HepG2 (cell line): Measurements from ENCODE around the gene WWC2. TPM values are rescaled to one million over a fixed set of nuclear protein-coding genes. Genes with fewer than 3 reads are reported as not detected.

Experiments
- BHLHE40 ChIP-seq: IDR thresholded peaks from 2 replicates; pipeline ENCODE4 v1.6.1; 2011; ENCODE audit warnings: low read length, improper control_type of control experiment
- GATA4 ChIP-seq: sonication (generic); IDR thresholded peaks from 2 replicates; pipeline ENCODE4 v1.6.1; 2016; ENCODE audit warnings: antibody characterized with exemption, low read depth, borderline replicate concordance
- GATAD2A ChIP-seq: IDR thresholded peaks from 2 replicates; pipeline ENCODE4 v1.6.1; 2016
- HHEX ChIP-seq: IDR thresholded peaks from 2 replicates; pipeline ENCODE4 v1.6.1; 2016; ENCODE audit warnings: control low read depth
- SOX5 ChIP-seq: IDR thresholded peaks from 2 replicates; pipeline ENCODE4 v1.6.1; 2016; ENCODE audit warnings: borderline replicate concordance
- SSRP1 ChIP-seq: IDR thresholded peaks from 2 replicates; pipeline ENCODE4 v1.6.1; 2016; ENCODE audit warnings: control low read depth
- ZBTB25 ChIP-seq: IDR thresholded peaks from 2 replicates; pipeline ENCODE4 v1.6.1; 2018; ENCODE audit warnings: missing genetic modification reagents
- ZNF501 ChIP-seq: sonication (generic); formaldehyde crosslinking; IDR thresholded peaks from 2 replicates; pipeline ENCODE4 v1.5.1; 2020; ENCODE audit warnings: mild to moderate bottlenecking, moderate library complexity, missing genetic modification reagents
- ZNF839 ChIP-seq: sonication (generic); formaldehyde crosslinking; IDR thresholded peaks from 2 replicates; pipeline ENCODE4 v1.4.0; 2020; ENCODE audit warnings: missing genetic modification reagents, mild to moderate bottlenecking, borderline replicate concordance
- ZSCAN12 ChIP-seq: sonication (generic); formaldehyde crosslinking; IDR thresholded peaks from 2 replicates; pipeline ENCODE4 v1.9.0; 2021; ENCODE audit warnings: mild to moderate bottlenecking, missing genetic modification reagents
- polyA plus RNA-seq, 8 experiments: library from polyadenylated mRNA; depleted of rRNA in 3 of 8; stranded (reverse) in 7 of 8; unstranded in 1 of 8; fragments of >200 nt; fragmentation: Illumina TruSeq in 4 of 8; extraction: Trizol in 4 of 8; gene quantifications; 2 replicates each; pipeline versions ENCODE4 v1.2.1 to v1.2.3, GENCODE V29; 2011 to 2016; ENCODE audit warnings: low read depth in 4 of 8, missing spikeins in 1 of 8, mixed read lengths in 1 of 8; ENCODE audit not compliant: insufficient read depth in 1 of 8
- total RNA-seq, 5 experiments: library from RNA; depleted of rRNA; stranded (reverse); fragments of >200 nt; fragmentation: Illumina TruSeq; extraction: Trizol; gene quantifications; 2 replicates each; pipeline ENCODE4 v1.2.3, GENCODE V29; 2016; ENCODE audit warnings: low read depth in 1 of 5
- TF ChIP-seq, protein P1 (sequence below): sonication (generic); formaldehyde crosslinking; IDR thresholded peaks from 2 replicates; pipeline ENCODE4 v1.4.0; 2020; ENCODE audit warnings: mild to moderate bottlenecking, missing genetic modification reagents
- TF ChIP-seq, protein P2 (sequence below): sonication (generic); formaldehyde crosslinking; IDR thresholded peaks from 2 replicates; pipeline ENCODE4 v1.4.0; 2020; ENCODE audit warnings: mild to moderate bottlenecking, missing genetic modification reagents

Gene WWC2
- total and polyA plus RNA-seq, 2 of the 13 experiments (the other 11 are each of a cell fraction or from before 2014, with no cell fraction given): 40.0 to 50.1 TPM

- TF ChIP-seq, protein P1, sequence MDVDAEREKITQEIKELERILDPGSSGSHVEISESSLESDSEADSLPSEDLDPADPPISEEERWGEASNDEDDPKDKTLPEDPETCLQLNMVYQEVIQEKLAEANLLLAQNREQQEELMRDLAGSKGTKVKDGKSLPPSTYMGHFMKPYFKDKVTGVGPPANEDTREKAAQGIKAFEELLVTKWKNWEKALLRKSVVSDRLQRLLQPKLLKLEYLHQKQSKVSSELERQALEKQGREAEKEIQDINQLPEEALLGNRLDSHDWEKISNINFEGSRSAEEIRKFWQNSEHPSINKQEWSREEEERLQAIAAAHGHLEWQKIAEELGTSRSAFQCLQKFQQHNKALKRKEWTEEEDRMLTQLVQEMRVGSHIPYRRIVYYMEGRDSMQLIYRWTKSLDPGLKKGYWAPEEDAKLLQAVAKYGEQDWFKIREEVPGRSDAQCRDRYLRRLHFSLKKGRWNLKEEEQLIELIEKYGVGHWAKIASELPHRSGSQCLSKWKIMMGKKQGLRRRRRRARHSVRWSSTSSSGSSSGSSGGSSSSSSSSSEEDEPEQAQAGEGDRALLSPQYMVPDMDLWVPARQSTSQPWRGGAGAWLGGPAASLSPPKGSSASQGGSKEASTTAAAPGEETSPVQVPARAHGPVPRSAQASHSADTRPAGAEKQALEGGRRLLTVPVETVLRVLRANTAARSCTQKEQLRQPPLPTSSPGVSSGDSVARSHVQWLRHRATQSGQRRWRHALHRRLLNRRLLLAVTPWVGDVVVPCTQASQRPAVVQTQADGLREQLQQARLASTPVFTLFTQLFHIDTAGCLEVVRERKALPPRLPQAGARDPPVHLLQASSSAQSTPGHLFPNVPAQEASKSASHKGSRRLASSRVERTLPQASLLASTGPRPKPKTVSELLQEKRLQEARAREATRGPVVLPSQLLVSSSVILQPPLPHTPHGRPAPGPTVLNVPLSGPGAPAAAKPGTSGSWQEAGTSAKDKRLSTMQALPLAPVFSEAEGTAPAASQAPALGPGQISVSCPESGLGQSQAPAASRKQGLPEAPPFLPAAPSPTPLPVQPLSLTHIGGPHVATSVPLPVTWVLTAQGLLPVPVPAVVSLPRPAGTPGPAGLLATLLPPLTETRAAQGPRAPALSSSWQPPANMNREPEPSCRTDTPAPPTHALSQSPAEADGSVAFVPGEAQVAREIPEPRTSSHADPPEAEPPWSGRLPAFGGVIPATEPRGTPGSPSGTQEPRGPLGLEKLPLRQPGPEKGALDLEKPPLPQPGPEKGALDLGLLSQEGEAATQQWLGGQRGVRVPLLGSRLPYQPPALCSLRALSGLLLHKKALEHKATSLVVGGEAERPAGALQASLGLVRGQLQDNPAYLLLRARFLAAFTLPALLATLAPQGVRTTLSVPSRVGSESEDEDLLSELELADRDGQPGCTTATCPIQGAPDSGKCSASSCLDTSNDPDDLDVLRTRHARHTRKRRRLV (CRISPR knock-in tag): no peak
- no peak for TF ChIP-seq ZNF501 (CRISPR knock-in tag)
- TF ChIP-seq ZSCAN12 (CRISPR knock-in tag): no peak
- 0 out of 2 replicates have a peak, but pooled peaks have one; percentile 22 for TF ChIP-seq GATA4
- TF ChIP-seq BHLHE40: no peak
- TF ChIP-seq GATAD2A (CRISPR knock-in tag): peak; percentile 74
- peak; percentile 81 for TF ChIP-seq SOX5 (CRISPR knock-in tag)
- no peak for TF ChIP-seq ZBTB25
- no peak for TF ChIP-seq HHEX (CRISPR knock-in tag)
- TF ChIP-seq SSRP1: no peak
- TF ChIP-seq ZNF839 (CRISPR knock-in tag): no peak
- TF ChIP-seq, protein P2, sequence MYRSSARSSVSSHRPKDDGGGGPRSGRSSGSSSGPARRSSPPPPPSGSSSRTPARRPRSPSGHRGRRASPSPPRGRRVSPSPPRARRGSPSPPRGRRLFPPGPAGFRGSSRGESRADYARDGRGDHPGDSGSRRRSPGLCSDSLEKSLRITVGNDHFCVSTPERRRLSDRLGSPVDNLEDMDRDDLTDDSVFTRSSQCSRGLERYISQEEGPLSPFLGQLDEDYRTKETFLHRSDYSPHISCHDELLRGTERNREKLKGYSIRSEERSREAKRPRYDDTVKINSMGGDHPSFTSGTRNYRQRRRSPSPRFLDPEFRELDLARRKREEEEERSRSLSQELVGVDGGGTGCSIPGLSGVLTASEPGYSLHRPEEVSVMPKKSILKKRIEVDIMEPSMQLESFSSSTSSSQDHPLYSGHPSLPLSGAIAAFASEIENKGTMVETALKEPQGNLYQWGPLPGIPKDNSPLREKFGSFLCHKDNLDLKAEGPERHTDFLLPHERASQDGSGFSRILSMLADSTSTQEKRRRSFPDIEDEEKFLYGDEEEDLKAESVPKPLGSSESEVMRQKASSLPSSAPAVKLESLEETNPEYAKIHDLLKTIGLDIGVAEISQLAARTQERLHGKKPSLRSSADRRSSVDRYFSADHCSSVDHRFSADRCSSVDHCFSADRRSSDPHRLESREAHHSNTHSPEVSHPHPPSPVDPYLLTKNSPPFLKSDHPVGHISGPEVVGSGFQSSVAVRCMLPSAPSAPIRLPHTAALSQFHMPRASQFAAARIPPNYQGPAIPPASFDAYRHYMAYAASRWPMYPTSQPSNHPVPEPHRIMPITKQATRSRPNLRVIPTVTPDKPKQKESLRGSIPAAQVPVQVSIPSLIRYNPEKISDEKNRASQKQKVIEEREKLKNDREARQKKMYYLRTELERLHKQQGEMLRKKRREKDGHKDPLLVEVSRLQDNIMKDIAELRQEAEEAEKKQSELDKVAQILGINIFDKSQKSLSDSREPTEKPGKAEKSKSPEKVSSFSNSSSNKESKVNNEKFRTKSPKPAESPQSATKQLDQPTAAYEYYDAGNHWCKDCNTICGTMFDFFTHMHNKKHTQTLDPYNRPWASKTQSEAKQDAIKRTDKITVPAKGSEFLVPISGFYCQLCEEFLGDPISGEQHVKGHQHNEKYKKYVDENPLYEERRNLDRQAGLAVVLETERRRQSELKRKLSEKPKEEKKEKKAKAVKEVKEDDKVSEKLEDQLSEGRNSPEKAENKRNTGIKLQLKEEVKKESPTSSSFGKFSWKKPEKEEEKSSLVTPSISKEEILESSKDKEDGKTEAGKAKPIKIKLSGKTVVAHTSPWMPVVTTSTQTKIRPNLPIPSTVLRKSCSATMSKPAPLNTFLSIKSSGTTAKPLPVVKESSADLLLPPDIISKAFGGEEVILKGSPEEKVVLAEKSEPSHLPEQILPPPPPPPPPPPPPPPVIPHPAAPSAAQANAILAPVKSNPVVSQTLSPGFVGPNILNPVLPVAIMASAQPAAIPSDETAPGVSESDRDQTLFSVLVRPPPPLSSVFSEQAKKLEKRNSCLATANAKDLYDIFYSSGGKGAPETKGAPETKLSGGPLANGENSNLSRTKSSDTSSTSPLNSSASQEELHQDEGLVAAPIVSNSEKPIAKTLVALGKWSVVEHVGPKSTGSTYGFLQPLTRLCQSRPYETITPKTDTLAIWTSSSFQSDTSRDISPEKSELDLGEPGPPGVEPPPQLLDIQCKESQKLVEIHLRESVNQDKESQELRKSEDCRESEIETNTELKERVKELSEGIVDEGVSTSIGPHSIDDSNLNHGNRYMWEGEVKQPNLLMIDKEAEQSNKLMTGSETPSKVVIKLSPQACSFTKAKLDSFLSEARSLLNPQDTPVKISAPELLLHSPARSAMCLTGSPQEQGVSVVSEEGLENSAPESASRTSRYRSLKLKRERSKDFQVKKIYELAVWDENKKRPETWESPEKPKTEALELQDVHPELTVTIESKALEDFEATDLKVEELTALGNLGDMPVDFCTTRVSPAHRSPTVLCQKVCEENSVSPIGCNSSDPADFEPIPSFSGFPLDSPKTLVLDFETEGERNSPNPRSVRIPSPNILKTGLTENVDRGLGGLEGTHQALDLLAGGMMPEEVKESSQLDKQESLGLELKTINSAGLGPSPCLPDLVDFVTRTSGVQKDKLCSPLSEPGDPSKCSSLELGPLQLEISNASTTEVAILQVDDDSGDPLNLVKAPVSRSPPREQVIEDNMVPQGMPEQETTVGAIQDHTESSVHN (CRISPR knock-in tag): no peak
These were observed 55.8 kb downstream of the WWC2 start (continued) for GRCh38 chr4:183154701-183155391.
